Caco-2 (cell line): ENCODE measurements around the gene HELZ. TPM values are rescaled to one million over a fixed set of nuclear protein-coding genes. Genes with fewer than 3 reads are reported as not detected.

Experiments used
- BruUV-seq: library from RNA; stranded (reverse); fragments of 400-500 nt; replicated peaks from 2 replicates; lab custom pipeline; 2021; lab: Mats Ljungman, UMichigan
- CTCF ChIA-PET: fragments of 300-600 bp; sonication (Branson Sonifier 250); formaldehyde crosslinking; loops from one replicate; lab custom pipeline; 2022; ENCODE audit warnings: antibody characterized with exemption; lab: Charles Lee
- POLR2A ChIA-PET: fragments of 300-600 bp; sonication (Branson Sonifier 250); formaldehyde crosslinking; loops from one replicate; lab custom pipeline; 2022; ENCODE audit warnings: antibody characterized with exemption; lab: Charles Lee
- DNase-seq, 2 experiments: peaks; one replicate each; pipeline versions ENCODE4 v3.0.0 to v3.0.0-alpha.2; 2020 to 2022
- H3K27me3 ChIP-seq: replicated peaks from 2 replicates; pipeline ENCODE4 v1.6.0; 2011; ENCODE audit warnings: low read length; ENCODE audit not compliant: control insufficient read depth, insufficient read depth
- H3K36me3 ChIP-seq: 2 replicates; pipeline ENCODE4 v1.5.1; 2011; ENCODE audit warnings: low read length; ENCODE audit not compliant: control insufficient read depth, insufficient read depth
- H3K4me1 ChIP-seq: fragments of 250-450 bp; sonication (Bioruptor Pico); 2 replicates; pipeline ENCODE4 v1.5.1; 2020; ENCODE audit warnings: mild to moderate bottlenecking
- H3K4me3 ChIP-seq: 2 replicates; pipeline ENCODE4 v1.5.1; 2011; ENCODE audit warnings: low read depth, mild to moderate bottlenecking, control low read depth, low read length
- H3K9me3 ChIP-seq: fragments of 250-450 bp; sonication (Bioruptor Pico); 2 replicates; pipeline ENCODE4 v1.5.1; 2020; ENCODE audit warnings: mild to moderate bottlenecking, moderate library complexity
- H3K27ac Mint-ChIP-seq: one replicate; pipeline ENCODE4 v1.8.0; 2022; ENCODE audit warnings: mixed read lengths; ENCODE audit not compliant: unreplicated experiment
- H3K27me3 Mint-ChIP-seq: one replicate; pipeline ENCODE4 v1.8.0; 2022; ENCODE audit warnings: mixed read lengths; ENCODE audit not compliant: insufficient read depth, unreplicated experiment
- H3K36me3 Mint-ChIP-seq: one replicate; pipeline ENCODE4 v1.8.0; 2022; ENCODE audit warnings: mild to moderate bottlenecking, mixed read lengths; ENCODE audit not compliant: insufficient read depth, unreplicated experiment
- H3K4me1 Mint-ChIP-seq: one replicate; pipeline ENCODE4 v1.8.0; 2022; ENCODE audit warnings: low read depth, mixed read lengths; ENCODE audit not compliant: unreplicated experiment
- H3K4me3 Mint-ChIP-seq: one replicate; pipeline ENCODE4 v1.8.0; 2022; ENCODE audit warnings: mild to moderate bottlenecking, moderate library complexity, mixed read lengths; ENCODE audit not compliant: unreplicated experiment
- H3K9me3 Mint-ChIP-seq: one replicate; pipeline ENCODE4 v1.8.0; 2022; ENCODE audit warnings: mixed read lengths; ENCODE audit not compliant: unreplicated experiment
- CTCF ChIP-seq, 2 experiments: fragments of 200-600 bp in 1 of 2; IDR thresholded peaks; 1 replicate in 1 of 2; 2 replicates in 1 of 2; pipeline versions ENCODE4 v1.5.1 to v1.8.0; 2011 to 2022; ENCODE audit warnings: antibody characterized with exemption in 1 of 2, control low read depth in 1 of 2, inconsistent platforms in 1 of 2, low read depth in 1 of 2, low read length in 1 of 2, mild to moderate bottlenecking in 1 of 2, moderate library complexity in 1 of 2; ENCODE audit not compliant: insufficient read depth in 1 of 2, severe bottlenecking in 1 of 2, unreplicated experiment in 1 of 2
- intact Hi-C: fragments of 100-400 bp; cut with micrococcal nuclease; formaldehyde crosslinking; loops from one replicate; pipeline ENCODE4 v1.10.0; 2022; ENCODE audit not compliant: unreplicated experiment
- total RNA-seq: library from RNA; stranded (reverse); gene quantifications from 2 replicates; pipeline ENCODE4 v1.2.3, GENCODE V29; 2022

HELZ gene
- total RNA-seq, 1 experiment from 2014 or later, result 63.8 TPM

GRCh38 chr17:67270416-67270815 is 25.4 kb upstream of the HELZ start:
- TF ChIP-seq CTCF (IDR thresholded peaks at IDR 0.05; ENCODE audit: insufficient read depth in 1 of 2, low read depth in 1 of 2, low read length in 1 of 2, severe bottlenecking in 1 of 2, unreplicated experiment in 1 of 2), result no peak
- H3K9me3 Mint-ChIP-seq, result no peaks in the 10 kb centered on the region
- Histone ChIP-seq H3K4me3 (no peak overlapping the region), H3K36me3 (no peaks in the 10 kb centered on the region), H3K9me3 (no peaks in the 10 kb centered on the region), H3K27me3 (no peaks in the 10 kb centered on the region), H3K4me1 (no peaks in the 10 kb centered on the region)
- no peak overlapping the region for H3K27ac Mint-ChIP-seq
- no peaks in the 10 kb centered on the region for H3K36me3 Mint-ChIP-seq
- H3K4me1 Mint-ChIP-seq, result no peaks in the 10 kb centered on the region
- H3K27me3 Mint-ChIP-seq, result no peaks in the 10 kb centered on the region
- intact Hi-C loops, result no loop called here
- no TSS peak for BruUV-seq
- ChIA-PET CTCF (no interaction called here), POLR2A (no interaction called here)
- H3K4me3 Mint-ChIP-seq, result no peak overlapping the region
- DNase-seq, result no peak

- Mint-ChIP-seq H3K36me3 (no peaks in the 10 kb centered on the region), H3K4me1 (no peaks in the 10 kb centered on the region), H3K9me3 (no peaks in the 10 kb centered on the region), H3K27ac (no peak overlapping the region), H3K4me3 (no peak overlapping the region), H3K27me3 (no peaks in the 10 kb centered on the region)
- intact Hi-C loops, result no loop called here
- DNase-seq, result no peak
- no peak for TF ChIP-seq CTCF (IDR thresholded peaks at IDR 0.05; ENCODE audit: insufficient read depth in 1 of 2, low read depth in 1 of 2, low read length in 1 of 2, severe bottlenecking in 1 of 2, unreplicated experiment in 1 of 2)
- Histone ChIP-seq H3K4me3 (no peak overlapping the region), H3K36me3 (no peaks in the 10 kb centered on the region), H3K9me3 (no peaks in the 10 kb centered on the region), H3K27me3 (no peaks in the 10 kb centered on the region), H3K4me1 (no peaks in the 10 kb centered on the region)
- ChIA-PET CTCF (no interaction called here), POLR2A (no interaction called here)
- BruUV-seq, result no TSS peak
These were observed 21.5 kb upstream of the HELZ start for GRCh38 chr17:67266496-67266895.

GRCh38 chr17:67265436-67266019 is 20.5 kb upstream of the HELZ start:
- no TSS peak for BruUV-seq

More at GRCh38 chr17:67265436-67266019, 20.5 kb upstream of the HELZ start:
- no peak for TF ChIP-seq CTCF (IDR thresholded peaks at IDR 0.05; ENCODE audit: insufficient read depth in 1 of 2, low read depth in 1 of 2, low read length in 1 of 2, severe bottlenecking in 1 of 2, unreplicated experiment in 1 of 2)
- Mint-ChIP-seq H3K9me3 (no peaks in the 10 kb centered on the region), H3K27me3 (no peaks in the 10 kb centered on the region), H3K36me3 (no peaks in the 10 kb centered on the region), H3K4me3 (no peak overlapping the region), H3K4me1 (no peaks in the 10 kb centered on the region), H3K27ac (no peak overlapping the region)
- H3K4me3 ChIP-seq, result no peak overlapping the region
- no peaks in the 10 kb centered on the region for H3K9me3 ChIP-seq
- no peaks in the 10 kb centered on the region for H3K27me3 ChIP-seq
- no peaks in the 10 kb centered on the region for H3K36me3 ChIP-seq
- DNase-seq, result peak in 1 of 2 experiments; percentile 5
- CTCF ChIA-PET, result no interaction called here
- H3K4me1 ChIP-seq, result no peaks in the 10 kb centered on the region; the same call in 1 of the 2 replicates
- POLR2A ChIA-PET, result no interaction called here
- intact Hi-C loops, result no loop called here
